Endometrial microvascular endothelial cells (primary cell): ENCODE data around the gene NAP1L3. TPM values are rescaled to one million over a fixed set of nuclear protein-coding genes. Genes with fewer than 3 reads are reported as not detected.

ENCODE experiments used
- in situ Hi-C: cut with HindIII; loops from 2 replicates; pipeline ENCODE4 v1.10.0; 2017; ENCODE audit warnings: low sequenced_read_pairs, low pct_unique_long_range_greater_than_20kb; ENCODE audit errors: inconsistent ontology term
- total RNA-seq: library from RNA; depleted of rRNA; stranded (reverse); fragments of >200 nt; gene quantifications from one replicate; pipeline ENCODE4 v1.2.3, GENCODE V29; 2015; ENCODE audit errors: inconsistent ontology term

The NAP1L3 gene
- not detected for total RNA-seq

GRCh38 chrX:93673056-93673868 lies at the start of gene NAP1L3:
NAP1L3 (minus strand) TSS chrX:93673578; CDS start chrX:93673304, 274 bp downstream.
- in situ Hi-C loops, result no loop called here

DNA sequence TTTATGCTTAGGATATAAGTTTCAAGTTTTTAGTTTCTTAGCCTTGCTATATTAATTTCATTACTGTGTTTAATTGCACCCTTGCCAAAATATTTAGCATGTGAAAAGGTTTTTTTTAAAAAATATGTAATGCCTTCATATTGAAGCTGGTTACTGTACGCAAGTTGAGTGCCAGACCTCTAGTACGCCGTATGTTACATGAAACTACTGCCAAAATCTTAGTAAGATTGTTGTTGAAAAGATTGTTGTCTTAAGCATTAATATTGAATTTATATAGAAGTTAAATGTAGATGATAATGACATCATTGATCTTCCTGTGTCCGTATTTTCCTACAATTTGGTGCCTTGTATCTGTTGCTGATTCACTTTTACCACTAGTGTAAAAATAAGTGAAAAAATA lies 37.7 kb upstream of the NAP1L3 start:
- in situ Hi-C loops, result no loop called here

DNA sequence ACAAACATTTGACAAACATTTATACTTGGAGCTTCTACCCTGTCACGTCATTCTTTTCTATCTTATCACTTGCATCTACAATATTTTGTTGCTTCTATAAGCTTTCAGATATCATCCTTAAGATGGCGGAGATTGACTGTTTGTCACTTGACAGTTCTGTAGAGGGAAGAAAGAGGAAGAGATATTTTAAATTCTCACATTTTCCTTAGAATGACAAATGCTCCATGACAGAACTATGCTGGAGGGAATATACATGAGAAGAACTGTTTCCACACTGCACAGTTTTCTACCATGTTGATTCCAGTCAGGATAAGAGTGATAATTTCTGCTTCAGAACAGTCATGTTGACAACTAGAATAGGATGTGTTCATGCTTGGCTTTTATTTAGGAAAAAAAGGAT lies 30.3 kb upstream of the NAP1L3 start:
- in situ Hi-C loops, result no loop called here

GRCh38 chrX:93695981-93696380 lies 22.6 kb upstream of the NAP1L3 start:
- in situ Hi-C loops, result no loop called here

- in situ Hi-C loops, result no loop called here
These were observed 492 bp upstream of the NAP1L3 start, which contains the start of gene FAM133A for GRCh38 chrX:93673869-93674271. FAM133A (plus strand) TSS chrX:93674206; CDS start chrX:93709420, 35,214 bp downstream.

DNA sequence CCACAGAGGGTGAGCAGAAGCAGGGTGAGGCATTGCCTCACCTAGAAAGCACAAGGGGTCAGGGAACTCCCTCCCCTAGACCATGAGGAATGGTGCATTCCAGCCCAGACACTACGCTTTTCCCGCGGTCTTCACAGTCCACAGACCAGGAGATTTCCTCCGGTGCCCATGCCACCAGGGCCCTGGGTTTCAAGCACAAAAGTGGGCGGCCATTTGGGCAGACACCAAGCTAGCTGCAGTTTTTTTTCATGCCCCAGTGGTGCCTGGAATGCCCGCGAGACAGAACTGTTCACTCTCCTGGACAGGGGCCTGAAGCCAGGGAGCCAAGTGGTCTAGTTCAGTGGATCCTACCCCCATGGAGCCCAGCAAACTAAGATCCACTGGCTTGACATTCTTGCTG lies 12.8 kb downstream of the NAP1L3 start:
- in situ Hi-C loops, result no loop called here

- in situ Hi-C loops, result no loop called here
These were observed 24.0 kb downstream of the NAP1L3 start for GRCh38 chrX:93649381-93649780.

- in situ Hi-C loops, result no loop called here
These were observed 35.8 kb downstream of the NAP1L3 start for GRCh38 chrX:93637591-93637990.

Other genes with a start within 250 kb of the NAP1L3 start
- not detected for gene FAM133A, start 628 bp upstream of the NAP1L3 start, total RNA-seq